Kidney epithelial cell (primary cell): Measurements from ENCODE around the gene FOSL2. TPM values are rescaled to one million over a fixed set of nuclear protein-coding genes. Genes with fewer than 3 reads are reported as not detected.

Experiments
- DNase-seq: peaks from one replicate; pipeline ENCODE4 v3.0.0-alpha.2; 2010; ENCODE audit warnings: low read depth
- H3K27me3 ChIP-seq: 2 replicates; pipeline ENCODE4 v1.6.0; 2011; ENCODE audit warnings: low read length; ENCODE audit not compliant: control insufficient read depth, insufficient read depth
- H3K36me3 ChIP-seq: 2 replicates; pipeline ENCODE4 v1.5.1; 2011; ENCODE audit warnings: low read length; ENCODE audit not compliant: control insufficient read depth, insufficient read depth
- H3K4me3 ChIP-seq: 2 replicates; pipeline ENCODE4 v1.5.1; 2011; ENCODE audit warnings: low read depth, mild to moderate bottlenecking, control low read depth, low read length
- total RNA-seq: library from RNA; depleted of rRNA; stranded (reverse); fragments of >200 nt; gene quantifications from 2 replicates; pipeline ENCODE4 v1.2.3, GENCODE V29; 2015
- TF ChIP-seq, protein P1 (sequence below): IDR thresholded peaks from 2 replicates; pipeline ENCODE4 v1.5.1; 2011; ENCODE audit warnings: mild to moderate bottlenecking, moderate library complexity, low read length, control low read depth, inconsistent platforms; ENCODE audit not compliant: insufficient read depth, poor library complexity, severe bottlenecking

FOSL2 gene
- total RNA-seq, 1 donor from 2014 or later = 85.5 TPM

DNA sequence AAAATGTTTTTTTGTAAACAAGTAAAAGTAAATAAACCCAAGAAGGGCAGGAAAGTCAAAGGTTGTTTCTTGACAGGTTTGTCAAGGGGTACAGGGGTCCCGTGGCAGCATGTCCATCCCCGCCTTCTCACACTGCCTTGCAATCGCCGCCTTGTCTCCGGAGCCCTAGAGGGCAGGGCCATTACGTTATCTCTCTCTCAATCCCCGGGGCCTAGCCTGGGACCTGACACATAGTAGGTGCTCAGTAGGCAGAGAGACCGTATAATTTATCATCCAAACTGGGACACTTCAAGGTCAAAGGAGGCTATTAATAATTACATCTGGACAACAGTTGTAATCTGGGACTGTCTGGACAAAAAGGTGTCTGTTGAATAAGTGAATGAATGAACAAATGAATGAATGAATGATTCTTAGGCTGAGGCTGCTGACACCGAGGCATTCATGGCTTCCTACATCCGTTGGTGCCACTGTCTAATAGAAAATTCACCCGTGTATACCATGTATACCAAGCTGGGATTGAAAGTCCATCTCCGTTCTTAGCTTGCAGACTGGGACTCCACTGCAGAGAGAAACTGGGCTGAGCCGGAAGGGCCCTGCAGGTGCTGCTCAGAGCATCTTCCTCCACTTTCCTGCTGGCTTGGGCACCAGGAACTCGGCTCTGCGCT is 58.4 kb downstream of the FOSL2 start:
- DNase-seq = no peak
- H3K27me3 ChIP-seq = no peaks in the 10 kb centered on the region
- no peaks in the 10 kb centered on the region for H3K36me3 ChIP-seq
- no peak overlapping the region for H3K4me3 ChIP-seq
- TF ChIP-seq, protein P1, sequence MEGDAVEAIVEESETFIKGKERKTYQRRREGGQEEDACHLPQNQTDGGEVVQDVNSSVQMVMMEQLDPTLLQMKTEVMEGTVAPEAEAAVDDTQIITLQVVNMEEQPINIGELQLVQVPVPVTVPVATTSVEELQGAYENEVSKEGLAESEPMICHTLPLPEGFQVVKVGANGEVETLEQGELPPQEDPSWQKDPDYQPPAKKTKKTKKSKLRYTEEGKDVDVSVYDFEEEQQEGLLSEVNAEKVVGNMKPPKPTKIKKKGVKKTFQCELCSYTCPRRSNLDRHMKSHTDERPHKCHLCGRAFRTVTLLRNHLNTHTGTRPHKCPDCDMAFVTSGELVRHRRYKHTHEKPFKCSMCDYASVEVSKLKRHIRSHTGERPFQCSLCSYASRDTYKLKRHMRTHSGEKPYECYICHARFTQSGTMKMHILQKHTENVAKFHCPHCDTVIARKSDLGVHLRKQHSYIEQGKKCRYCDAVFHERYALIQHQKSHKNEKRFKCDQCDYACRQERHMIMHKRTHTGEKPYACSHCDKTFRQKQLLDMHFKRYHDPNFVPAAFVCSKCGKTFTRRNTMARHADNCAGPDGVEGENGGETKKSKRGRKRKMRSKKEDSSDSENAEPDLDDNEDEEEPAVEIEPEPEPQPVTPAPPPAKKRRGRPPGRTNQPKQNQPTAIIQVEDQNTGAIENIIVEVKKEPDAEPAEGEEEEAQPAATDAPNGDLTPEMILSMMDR = no peak

DNA sequence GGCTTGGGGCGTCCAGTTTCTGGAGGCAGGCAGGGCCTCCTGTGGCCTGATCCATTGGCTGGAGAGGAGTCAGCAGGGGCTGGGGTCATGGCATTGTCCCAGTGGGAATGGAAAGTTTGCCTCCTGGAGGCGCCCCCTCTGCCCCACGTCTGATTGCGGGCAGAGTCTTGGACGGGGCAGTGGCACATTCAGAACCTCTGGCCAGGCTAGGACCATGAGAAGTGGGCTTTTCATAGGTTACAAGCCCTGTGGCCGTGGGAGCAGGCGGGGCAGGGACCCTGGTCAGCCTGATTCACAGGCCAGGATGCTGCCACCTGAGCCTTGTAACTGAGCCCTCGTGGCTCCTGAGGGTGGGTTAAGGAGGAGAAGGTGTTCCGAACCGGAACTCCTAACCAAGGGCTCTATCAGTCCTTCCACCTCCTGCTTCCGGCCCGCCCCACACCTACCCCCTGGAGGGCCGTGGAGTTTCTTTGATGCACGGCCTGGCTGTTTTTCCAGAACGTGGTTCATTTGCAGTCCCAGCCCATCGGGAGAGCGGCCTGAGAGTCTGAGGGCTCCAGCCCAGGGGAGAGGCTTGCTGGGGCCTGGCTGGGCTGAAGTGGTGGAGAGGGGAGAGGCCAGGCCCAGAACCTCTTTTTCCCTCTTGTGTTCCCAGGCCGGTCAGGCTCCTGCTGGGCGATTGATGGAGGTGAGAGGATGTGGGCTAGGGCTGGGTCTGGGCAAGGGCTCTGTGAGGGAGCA is 59.3 kb downstream of the FOSL2 start:
- Histone ChIP-seq H3K4me3 (no peak overlapping the region), H3K27me3 (no peaks in the 10 kb centered on the region), H3K36me3 (no peaks in the 10 kb centered on the region)
- TF ChIP-seq, protein P1 = no peak
- DNase-seq = no peak

DNA sequence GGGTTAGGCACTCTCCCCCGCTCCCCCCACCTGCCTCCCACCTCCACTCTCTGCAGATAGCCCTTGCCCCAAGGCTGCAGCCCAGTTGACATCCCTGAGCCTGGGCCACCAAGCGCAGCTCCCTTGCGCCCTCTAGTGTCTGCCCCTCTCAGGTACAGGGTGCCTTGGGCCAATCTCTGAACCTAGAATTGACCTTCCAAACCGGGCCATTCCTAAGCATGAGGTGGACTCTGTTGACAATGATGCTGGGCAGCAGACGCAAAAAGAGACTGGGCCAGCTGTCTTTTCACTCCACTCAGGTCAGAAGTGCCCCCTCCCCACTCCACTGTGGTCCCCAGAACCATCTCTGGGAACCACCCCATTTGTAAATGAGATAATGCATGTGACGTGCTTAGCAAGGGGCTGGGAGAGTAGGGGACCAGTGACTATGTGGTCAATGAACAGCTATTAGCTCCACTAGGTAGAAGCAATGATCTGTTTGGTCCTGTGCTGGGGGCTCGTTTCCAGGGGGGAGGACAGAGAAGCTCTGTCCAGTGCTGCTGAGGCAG is 60.0 kb downstream of the FOSL2 start:
- DNase-seq = no peak
- Histone ChIP-seq H3K36me3 (no peaks in the 10 kb centered on the region), H3K27me3 (no peaks in the 10 kb centered on the region), H3K4me3 (no peak overlapping the region)
- TF ChIP-seq, protein P1 = peak; percentile 96

DNA sequence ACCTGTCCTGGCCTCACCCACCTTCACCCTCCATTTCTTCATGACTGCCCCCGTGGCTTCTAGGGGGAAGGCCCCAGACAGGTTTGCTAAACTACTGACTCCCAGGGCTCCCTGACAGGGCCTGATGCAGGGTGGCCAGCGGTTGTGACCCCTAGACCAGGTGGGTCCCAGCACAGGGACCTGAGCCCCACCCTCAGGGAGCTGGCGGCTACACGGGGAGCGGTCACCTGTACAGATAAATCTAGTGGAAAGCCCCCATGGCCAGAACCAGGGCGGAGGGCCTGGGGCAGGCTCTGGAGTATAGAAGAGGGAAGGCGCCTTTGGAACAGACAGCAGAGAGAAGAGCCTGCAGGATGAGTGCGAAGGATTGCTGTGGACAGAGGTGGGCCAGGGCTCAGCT is 60.7 kb downstream of the FOSL2 start:
- Histone ChIP-seq H3K27me3 (no peaks in the 10 kb centered on the region), H3K4me3 (no peak overlapping the region), H3K36me3 (no peaks in the 10 kb centered on the region)
- TF ChIP-seq, protein P1 = no peak
- no peak for DNase-seq

DNA sequence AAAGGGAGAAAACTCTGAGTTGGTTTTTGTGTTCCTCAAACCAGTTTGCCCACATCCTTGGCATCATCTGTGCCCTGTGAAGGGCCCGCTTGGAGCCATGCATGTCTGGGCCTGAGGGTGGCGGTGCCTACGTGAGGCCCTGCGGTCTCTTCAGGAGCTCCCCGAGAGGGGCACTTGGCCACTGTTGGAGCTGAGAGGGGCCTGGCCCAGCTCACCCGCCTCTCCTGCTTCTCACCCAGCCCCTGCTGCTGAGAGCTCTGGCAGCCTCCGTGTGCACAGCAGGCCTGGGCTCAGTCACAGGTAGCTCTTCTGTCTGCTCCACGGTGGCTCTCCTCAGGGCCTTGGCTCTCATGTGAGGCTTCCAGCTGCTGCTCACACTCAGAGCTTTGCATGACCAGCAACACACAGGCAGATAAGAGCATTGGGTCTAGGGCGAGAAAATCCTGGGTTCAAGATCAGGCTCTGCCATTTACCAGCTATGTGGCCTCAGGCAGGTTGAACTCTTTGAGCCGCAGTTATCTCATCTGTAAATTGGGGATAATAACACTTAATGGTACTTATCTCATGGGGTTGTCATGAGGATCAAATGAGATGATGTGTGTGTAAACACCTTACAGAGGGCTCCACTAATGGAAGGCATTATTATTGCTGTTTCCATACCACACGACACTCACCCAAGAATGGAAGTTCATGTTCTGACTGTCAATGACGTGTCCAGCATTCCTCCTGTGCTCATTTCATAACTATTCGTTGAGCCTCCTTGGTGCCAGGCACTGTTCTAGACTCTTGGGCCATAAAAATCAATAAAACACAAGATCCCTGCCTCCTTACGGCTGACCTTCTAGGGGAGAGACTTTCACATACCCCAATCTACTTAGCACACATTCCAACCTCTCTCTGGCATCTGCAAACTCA is 61.6 kb downstream of the FOSL2 start:
- TF ChIP-seq, protein P1 = no peak
- DNase-seq = no peak
- Histone ChIP-seq H3K4me3 (no peak overlapping the region), H3K36me3 (no peaks in the 10 kb centered on the region), H3K27me3 (no peaks in the 10 kb centered on the region)
